Right ventricle myocardium inferior (tissue), 1 donor: ENCODE measurements around the gene CFDP1. TPM values are rescaled to one million over a fixed set of nuclear protein-coding genes. Genes with fewer than 3 reads are reported as not detected.
A peak's percentile ranks its signal among the peaks of the same experiment; 100 is the strongest.
"Not testable (repeated sequence)": the region's sequence is repeated elsewhere in the genome, so short reads cannot be mapped to it uniquely, and the experiment has no call there.

Source experiments
- ATAC-seq: fragments of 200-7000 bp; cut with Tn5 transposase; one replicate; pipeline ENCODE4 v1.9.1; 2020; ENCODE audit warnings: mild to moderate bottlenecking, moderate library complexity
- DNase-seq: peaks from one replicate; pipeline ENCODE4 v3.0.0; 2021; ENCODE audit errors: missing footprints
- intact Hi-C: fragments of 100-400 bp; cut with DNase I; formaldehyde crosslinking; loops from one replicate; pipeline ENCODE4 v1.11.0; 2022
- total RNA-seq: library from RNA; stranded (reverse); fragmentation: NEBNext Ultra II Directional; extraction: Animal tissue kit (Norgen Biotek cat#: 25700); gene quantifications from one replicate; pipeline ENCODE4 v1.2.1, GENCODE V29; 2021
- donor health status: DM: no; HTN: yes; CAD: no; lungs with severe emphysema.

Gene CFDP1
- total RNA-seq, 1 donor from 2014 or later, result 26.6 TPM

DNA sequence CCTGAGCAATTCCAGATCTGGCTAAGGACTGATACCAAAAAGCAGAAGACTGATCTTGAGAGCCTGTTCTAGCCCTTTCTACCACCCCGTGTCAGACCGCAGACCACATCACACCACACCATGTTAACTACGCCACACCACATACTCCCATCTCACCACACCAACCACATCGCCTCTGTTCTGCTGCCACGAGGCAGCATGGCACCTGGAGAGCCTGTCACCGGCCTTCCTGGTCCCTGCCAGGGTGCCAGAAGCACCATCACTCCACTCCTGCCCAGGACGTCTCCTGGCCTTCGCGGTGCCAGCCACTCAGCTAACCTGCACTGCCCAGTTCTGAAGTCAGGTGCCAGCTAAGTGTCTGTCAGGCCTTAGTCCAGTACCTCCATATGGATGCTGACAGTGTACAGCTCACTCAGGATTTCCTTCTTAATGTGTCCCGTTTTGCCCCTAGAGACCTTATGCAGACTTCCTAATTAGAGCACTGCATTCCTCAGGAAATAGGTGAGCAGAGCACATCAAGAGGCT, 144.6 kb downstream of the CFDP1 start:
- intact Hi-C loops, result no loop called here
- peak; percentile 56 for ATAC-seq
- DNase-seq, result no peak

DNA sequence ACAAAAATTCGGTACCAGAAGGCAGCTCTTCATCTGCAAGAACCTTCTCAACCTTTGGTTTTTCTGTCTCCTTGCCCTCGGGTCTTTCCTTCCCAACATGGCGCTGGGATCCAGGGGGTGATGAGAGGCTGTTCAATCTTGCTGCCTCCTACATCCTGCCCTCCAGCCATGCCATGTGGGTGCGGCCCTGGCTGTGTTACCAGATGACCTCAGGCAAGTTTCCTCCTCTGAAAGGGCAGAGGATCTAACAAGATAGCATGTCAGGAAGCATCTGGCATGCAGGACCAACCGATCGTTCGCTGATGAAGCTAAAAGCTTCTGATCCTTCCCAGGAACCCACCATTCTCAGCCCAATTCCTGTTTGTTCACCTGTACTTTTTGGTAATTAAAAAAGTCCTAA, 145.1 kb downstream of the CFDP1 start:
- intact Hi-C loops, result no loop called here
- ATAC-seq, result no peak
- no peak for DNase-seq

DNA sequence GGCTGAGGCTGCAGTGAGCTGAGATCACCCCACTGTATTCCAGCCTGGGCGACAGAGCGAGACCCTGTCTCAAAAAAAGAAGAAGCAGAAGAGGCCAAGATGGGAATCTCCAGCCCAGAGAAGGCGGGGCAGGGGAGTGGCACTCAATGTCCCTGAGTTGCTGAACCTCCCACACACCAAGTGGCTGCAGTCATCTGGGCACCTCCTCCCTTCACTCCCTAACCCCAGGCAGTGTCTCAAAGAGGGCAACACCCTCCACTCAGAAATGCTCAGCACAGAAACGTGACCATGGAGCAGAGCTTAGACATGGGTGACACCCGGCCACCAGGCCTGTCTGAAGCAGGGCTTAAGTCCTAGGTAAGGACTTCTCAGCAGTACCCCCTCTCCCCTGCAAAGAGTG, 145.6 kb downstream of the CFDP1 start:
- DNase-seq (no peak), ATAC-seq (no peak)
- intact Hi-C loops, result no loop called here

DNA sequence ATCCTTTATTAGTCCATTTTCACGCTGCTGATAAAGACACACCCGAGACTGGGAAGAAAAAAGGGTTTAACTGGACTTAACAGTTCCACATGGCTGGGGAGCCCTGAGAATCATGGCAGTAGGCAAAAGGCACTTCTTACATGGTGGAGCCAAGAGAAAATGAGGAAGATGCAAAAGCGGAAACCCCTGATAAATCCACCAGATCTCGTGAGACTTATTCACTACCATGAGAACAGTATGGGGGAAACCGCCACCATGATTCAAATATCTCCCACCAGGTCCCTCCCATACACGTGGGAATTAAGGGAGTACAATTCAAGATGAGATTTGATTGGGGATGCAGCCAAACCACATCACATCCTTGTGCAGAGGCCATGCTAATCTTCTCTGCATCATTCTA, 146.9 kb downstream of the CFDP1 start:
- no peak for ATAC-seq
- intact Hi-C loops, result no loop called here

DNA sequence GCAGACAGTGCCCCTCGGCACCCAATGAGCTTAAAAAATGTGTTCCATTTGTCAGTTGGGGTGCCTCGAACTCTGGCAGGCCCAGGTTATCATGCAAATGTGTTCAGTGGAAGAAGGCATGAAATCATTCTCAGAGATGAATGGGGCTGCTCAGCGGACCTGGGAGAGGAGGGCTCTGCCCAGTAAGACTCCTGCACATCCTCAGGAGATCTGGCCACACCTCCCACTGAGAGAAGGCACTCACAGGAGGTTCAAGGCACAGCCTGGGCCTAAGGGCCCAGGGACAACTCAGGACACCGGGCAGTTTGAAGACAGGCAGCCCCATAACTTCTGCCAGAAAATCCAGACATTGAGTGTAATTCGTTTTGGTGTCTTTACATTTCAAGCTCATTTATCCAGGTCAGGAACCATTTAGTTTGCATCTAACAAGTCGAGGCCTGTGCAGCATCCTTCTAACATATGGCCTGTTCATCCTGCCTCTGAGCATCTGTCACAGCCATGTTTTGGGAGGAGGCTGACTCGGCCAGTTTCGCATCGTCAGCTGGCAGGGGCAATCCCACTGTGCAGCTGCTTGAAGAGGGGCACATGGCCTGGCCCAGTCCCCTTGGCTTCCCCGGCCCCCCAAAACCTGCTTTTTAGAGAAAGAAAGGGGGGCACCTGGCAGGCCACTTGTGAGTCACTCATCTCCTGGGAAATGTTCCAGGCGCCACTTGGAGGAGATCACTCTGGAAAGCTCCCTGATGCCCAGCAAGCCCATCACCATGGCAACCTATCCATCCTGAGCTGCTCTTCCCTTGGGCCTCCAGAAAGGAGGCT, 150.6 kb downstream of the CFDP1 start:
- ATAC-seq (no peak), DNase-seq (no peak)
- intact Hi-C loops, result no loop called here

More for the DNA sequence above, 146.9 kb downstream of the CFDP1 start:
- no peak for DNase-seq

DNA sequence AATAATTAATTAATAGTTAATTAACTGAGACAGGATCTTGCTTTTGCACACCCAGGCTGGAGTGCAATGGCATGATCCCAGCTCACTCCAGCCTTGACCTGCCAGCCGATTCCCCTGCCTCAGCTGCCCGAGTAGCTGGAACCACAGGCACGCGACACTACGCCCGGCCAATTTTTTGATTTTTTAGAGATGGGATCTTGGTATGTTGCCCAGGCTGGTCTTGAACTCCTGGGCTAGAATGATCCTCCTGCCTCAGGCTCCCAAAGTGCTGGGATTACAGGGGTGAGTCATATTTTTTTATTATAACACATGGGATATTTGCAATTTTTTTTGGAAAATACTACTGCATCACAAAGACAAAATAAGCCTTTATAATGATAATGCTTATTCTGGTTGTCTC, 151.5 kb downstream of the CFDP1 start:
- intact Hi-C loops, result no loop called here
- no peak for ATAC-seq
- no peak for DNase-seq

DNA sequence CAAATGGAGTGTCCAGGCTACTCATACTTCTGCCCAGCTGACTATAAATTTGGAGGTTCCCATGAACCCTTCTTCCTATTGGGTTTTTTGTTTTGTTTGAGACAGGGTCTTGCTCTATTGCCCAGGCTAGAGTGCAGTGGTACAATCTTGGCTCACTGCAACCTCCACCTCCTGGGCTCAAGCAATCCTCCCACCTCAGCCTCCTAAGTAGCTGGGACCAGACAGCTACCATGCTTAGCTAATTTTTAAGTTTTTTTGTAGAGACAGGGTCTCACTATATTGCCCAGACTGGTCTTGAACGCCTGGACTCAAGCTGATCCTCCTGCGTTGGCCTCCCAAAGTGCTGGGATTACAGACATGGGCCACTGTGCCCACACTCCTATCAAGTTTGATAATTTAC, 152.3 kb downstream of the CFDP1 start:
- ATAC-seq, intact Hi-C loops, DNase-seq: not testable (repeated sequence)

DNA sequence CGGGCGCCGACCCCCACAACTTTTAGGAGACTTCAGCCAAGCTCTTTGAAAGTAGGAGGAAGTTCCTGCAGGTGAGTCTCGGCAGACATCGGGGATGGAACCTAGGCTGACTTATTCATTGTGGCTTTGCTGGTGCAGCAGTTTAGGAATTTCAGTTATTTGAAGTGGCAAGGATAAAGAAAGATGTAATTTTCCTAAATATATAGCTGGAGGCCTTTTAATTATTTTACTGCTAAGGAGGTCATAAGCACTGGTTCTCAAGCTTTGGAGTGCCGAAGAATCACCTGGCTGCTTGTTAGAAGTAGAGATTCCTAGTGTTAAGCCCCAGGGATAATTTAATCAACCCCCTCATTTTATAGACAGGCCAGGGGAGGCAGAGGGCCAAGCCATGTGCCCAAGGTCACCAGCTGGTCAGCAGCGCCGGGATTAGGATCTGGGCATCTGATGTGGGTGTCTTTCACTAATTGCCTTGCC, 152.9 kb downstream of the CFDP1 start:
- DNase-seq, result no peak
- ATAC-seq, result no peak
- intact Hi-C loops, result no loop called here

DNA sequence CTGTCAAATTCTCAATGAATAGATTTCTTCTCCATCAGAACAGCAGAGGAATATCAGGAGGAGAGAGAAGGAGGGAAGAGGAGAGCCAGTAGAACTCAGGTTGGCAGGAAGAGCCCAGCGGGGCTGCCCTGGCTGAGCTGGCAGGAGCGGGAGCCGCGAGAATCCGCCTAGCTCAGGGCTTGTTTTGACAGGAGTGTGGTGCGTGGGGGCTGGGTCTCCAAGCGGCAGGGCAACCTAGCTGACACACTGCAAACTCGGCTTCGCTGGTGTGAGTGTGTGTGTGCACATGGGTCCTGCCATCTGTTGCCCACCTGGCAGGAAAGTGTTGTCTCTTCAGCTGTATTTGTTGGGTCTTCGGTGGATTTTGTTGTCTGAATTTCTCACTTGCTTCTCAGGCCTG, 154.0 kb downstream of the CFDP1 start:
- no peak for ATAC-seq
- intact Hi-C loops, result no loop called here
- no peak for DNase-seq

DNA sequence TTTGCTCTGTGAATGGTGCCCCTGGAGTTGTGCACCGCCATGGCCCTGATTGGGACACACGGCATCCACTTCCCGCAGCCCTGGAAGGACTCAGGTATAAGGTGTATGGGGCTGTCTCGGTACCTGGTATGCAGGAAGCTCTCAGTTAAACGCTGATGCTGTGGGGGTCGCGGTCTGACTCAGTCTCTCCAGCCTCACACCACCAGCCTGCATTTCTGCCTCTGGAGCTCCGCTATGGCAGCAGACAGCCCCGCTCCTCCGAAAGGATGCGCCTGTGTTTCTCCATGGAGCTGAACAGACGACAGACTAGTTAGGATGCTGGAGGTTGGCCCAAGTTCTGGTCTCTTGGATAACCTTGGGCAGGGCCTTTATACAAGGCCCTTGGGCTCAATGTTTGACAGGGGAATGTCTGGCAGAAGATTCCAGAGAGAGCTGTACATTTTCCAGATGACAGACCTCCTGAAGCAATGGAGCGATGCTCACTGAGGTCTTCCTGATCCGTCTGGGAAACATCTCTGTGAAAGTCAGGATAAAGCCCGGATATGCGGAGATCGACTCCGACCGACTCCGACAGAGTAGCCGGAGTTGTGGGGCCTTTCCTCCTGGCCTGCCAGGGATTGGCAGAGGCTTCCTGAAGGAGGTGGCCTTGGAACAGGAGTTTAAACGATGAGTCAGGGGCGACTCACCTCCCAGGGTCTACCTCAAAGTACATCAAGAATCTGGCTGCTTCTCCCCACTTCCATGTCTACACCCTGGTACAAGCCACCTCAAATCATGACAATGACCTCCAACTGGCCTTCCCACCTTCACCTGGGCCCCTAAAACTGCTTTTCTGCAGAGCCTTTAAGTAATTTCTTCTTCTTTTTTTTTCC, 160.0 kb downstream of the CFDP1 start:
- intact Hi-C loops, result no loop called here
- DNase-seq (no peak), ATAC-seq (no peak)

DNA sequence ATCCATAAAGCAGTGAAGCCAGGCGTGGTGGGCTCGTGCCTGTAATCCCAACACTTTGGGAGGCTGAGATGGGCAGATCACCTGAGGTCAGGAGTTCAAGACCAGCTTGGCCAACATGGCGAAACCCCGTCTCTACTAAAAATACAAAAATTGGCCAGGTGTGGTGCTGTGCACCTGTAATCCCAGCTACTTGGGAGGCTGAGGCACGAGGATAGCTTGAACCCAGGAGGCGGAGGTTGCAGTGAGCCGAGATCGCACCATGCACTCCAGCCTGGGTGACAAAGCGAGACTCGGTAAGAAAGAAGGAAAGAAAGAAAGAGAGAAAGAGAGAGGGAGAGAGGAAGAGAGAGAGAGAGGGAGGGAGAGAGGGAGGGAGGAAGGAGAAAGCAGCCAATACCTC, 160.7 kb downstream of the CFDP1 start:
- ATAC-seq, DNase-seq, intact Hi-C loops: not testable (repeated sequence)

DNA sequence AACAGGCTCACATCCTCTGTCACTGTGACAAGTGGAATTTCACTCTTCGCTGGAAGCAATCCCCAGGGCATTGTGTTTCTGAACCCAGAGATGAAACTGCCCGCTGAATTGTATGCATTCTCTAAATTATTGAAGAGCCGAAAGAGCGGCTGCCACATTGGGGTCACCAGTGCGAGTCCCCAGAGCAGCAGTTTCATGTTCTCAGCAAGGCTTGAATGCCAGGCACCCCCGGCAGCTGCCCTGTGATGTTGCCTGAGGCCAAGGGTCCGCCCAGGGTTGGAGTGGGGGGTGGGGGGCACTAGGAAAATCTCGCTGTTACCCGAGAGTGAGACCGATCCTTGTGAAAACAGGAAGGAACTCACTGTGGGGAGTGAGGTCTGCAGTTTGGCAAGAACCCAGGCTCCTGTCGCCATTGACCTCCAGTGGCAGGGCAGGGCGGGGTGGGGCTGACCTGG, 161.2 kb downstream of the CFDP1 start:
- ATAC-seq (no peak), DNase-seq (no peak)
- intact Hi-C loops, result no loop called here

DNA sequence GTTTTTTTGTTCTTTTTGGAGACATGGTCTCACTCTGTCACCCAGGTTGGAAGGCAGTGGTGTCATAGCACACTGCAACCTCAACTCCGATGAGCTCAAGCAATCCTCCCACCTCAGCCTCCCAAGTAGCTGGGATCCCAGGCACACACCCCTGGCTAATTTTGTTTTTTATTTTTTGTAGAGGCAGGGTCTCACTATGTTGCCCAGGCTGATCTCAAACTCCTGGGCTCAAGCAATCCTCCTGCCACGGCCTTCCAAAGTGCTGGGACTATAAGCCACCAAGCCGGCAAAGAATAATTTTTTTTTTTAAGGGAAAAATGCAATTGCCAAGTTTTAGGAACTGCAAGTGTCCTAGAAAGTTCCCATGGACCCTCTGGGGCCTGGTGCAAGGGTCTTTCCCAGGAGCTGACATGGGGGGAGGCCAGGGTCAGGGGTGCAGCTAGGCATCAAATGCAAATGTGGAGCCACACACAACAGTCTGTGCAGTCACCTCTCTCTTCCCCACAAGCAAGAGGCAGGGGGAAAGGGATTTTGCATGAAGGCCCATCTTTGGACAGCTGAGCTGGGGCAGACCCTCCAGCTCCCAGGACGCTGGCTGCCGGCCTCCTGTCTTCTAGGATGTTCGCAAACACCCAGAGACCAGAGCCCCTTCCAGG, 161.7 kb downstream of the CFDP1 start:
- DNase-seq, result no peak
- no peak for ATAC-seq
- intact Hi-C loops, result no loop called here

DNA sequence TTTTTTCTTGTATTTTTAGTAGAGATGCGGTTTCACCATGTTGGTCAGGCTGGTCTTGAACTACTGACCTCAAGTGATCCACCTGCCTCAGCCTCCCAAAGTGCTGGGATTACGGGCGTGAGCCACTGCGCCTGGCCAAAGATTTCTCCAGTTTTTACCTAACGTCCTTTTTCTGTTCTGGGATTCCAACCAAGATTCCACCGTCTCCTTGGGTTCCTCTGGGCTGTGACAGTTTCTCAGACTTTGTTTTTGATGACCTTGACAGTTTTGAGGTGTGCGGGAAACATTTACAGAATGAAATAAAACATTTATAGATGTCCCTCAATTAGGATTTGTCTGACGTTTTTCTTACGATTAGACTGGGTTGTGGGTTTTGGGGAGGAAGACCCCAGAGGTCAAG, 163.9 kb downstream of the CFDP1 start:
- ATAC-seq, DNase-seq: not testable (repeated sequence)
- intact Hi-C loops, result loop anchor here (5.0 kb wide), 1 partner anchor 38 kb away; no protein-coding TSS in a partner anchor

DNA sequence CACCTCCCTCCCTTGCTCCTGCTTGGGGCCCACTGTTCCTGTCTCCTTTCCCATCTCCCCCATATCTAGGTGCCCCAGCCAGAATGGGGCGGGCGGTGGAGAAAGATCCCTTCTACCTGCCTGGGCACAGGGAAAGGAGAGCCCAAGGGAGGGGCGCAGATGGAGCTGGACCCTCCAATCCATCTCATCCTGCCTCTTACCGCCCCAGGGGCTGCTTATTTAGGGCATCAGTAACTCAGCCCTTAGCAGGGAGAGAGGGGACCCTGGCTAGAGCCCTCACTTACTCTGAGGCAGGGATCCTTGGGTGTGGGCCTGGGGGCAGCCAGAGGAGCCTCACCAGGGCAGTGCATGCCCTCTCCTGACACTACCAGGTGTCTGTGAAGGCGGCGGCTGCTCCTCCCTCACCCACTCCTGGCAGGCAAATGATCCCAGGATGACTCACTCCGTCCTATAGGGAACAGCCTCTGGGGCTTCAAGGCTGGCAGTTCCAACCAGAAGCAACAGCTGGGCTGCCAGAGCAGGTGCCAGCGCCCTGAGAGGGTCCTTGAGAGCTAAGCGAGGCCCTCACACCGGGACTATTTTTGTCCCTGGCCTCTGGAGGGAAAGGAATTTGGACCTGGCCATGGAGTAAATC, 165.6 kb downstream of the CFDP1 start:
- DNase-seq (no peak), ATAC-seq (peak; percentile 85)
- intact Hi-C loops, result loop anchor here (5.0 kb wide), 1 partner anchor 40 kb away; no protein-coding TSS in a partner anchor

DNA sequence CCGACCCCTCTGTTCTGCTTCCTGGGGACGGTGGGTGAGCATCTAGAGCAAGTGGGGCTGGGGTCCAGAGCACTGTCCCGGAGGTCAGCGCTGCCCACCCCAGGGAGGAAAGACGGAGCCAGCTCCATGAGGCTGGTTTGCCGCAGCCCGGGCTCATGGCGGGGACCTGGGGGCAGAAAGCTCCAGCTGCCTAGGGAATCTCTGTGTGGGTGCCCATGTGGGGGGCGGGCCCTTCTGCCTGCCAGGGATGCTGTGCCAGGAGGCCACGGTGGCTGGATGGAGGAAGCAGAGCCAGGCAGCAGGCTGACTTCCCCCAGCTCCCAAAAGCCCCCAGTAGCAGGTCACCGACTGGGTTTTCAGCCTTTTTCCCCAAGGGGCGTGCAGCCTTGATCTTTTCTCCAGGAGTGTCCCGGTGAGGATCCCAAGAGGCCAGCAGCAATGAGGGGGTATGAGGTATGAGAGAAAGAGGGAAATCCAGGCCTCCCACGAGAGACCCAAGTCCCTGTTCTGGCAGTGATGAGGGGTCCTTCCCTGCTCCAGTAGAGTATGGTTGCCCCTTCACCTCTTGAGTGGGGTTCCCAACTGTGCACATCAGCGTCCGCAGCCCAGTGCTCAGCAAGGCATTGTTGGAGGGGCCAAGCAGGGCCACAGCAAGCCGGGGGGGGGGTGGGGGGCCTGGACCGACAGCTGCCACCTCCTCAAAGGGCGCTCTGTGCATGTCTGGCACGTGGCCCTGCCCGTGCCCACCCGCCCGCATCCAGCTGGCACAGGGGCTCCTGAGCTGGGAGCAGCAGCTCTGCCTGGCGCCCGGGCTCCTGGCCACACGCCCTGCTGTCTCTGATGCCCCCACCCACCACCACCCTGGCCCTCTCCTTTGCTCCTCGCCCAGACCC, 166.3 kb downstream of the CFDP1 start:
- ATAC-seq (no peak), DNase-seq (no peak)
- intact Hi-C loops, result loop anchor here (5.0 kb wide), 1 partner anchor 40 kb away; no protein-coding TSS in a partner anchor
